Stimulated activated CD4-positive, alpha-beta T cell treated with anti-CD3 and anti-CD28 coated beads, Interleukin-15, amount 100 ng/mL, for 24 hours (primary cell): ENCODE data around the gene SIPA1L3.
A peak's percentile ranks its signal among the peaks of the same experiment; 100 is the strongest.
"Not testable (repeated sequence)": the region's sequence is repeated elsewhere in the genome, so short reads cannot be mapped to it uniquely, and the experiment has no call there.

Experiments
- DNase-seq: peaks from one replicate; pipeline ENCODE4 v3.0.0-alpha.2; 2020

The SIPA1L3 gene

GRCh38 chr19:37906869-37907734 lies at the start of gene SIPA1L3:
TSS of gene SIPA1L3 (plus strand) at chr19:37907208. CDS start at chr19:38081566, 174,358 bp downstream.
- DNase-seq: peak; percentile 96

GRCh38 chr19:37864501-37864900 lies 42.5 kb upstream of the SIPA1L3 start:
- DNase-seq: no peak

GRCh38 chr19:37865930-37866329 lies 41.1 kb upstream of the SIPA1L3 start:
- not testable (repeated sequence) for DNase-seq

- no peak for DNase-seq
Observed at GRCh38 chr19:37867831-37868230, 39.2 kb upstream of the SIPA1L3 start.

GRCh38 chr19:37869766-37870340 lies 37.2 kb upstream of the SIPA1L3 start:
- no peak for DNase-seq

- no peak for DNase-seq
Observed at GRCh38 chr19:37872383-37872782, 34.6 kb upstream of the SIPA1L3 start.

GRCh38 chr19:37874784-37875183 lies 32.2 kb upstream of the SIPA1L3 start:
- DNase-seq: no peak

- DNase-seq: no peak
Observed at GRCh38 chr19:37876032-37876431, 31.0 kb upstream of the SIPA1L3 start.

- DNase-seq: no peak
Observed at GRCh38 chr19:37877147-37877546, 29.9 kb upstream of the SIPA1L3 start.

- no peak for DNase-seq
Observed at GRCh38 chr19:37885392-37885791, 21.6 kb upstream of the SIPA1L3 start.

- DNase-seq: no peak
Observed at GRCh38 chr19:37886571-37886970, 20.4 kb upstream of the SIPA1L3 start.

- DNase-seq: no peak
Observed at GRCh38 chr19:37893845-37894575, 13.0 kb upstream of the SIPA1L3 start.

GRCh38 chr19:37896180-37896579 lies 10.8 kb upstream of the SIPA1L3 start:
- DNase-seq: no peak

- DNase-seq: no peak
Observed at GRCh38 chr19:37899453-37899852, 7.6 kb upstream of the SIPA1L3 start.

- DNase-seq: no peak
Observed at GRCh38 chr19:37899966-37900365, 7.0 kb upstream of the SIPA1L3 start.

GRCh38 chr19:37902668-37903067 lies 4.3 kb upstream of the SIPA1L3 start:
- peak; percentile 89 for DNase-seq

- no peak for DNase-seq
Observed at GRCh38 chr19:37903096-37903495, 3.9 kb upstream of the SIPA1L3 start.

- DNase-seq: peak; percentile 57
Observed at GRCh38 chr19:37905946-37906868, 801 bp upstream of the SIPA1L3 start, which contains the start of gene WDR87. TSS of gene WDR87 (minus strand) at chr19:37906594. CDS start at chr19:37898239, 8,355 bp downstream.

- no peak for DNase-seq
Observed at GRCh38 chr19:37907735-37908455, 887 bp downstream of the SIPA1L3 start.

GRCh38 chr19:37909661-37910199 lies 2.7 kb downstream of the SIPA1L3 start:
- no peak for DNase-seq

- DNase-seq: no peak
Observed at GRCh38 chr19:37914908-37915307, 7.9 kb downstream of the SIPA1L3 start.
